ENCODE data around the gene BROX.

GRCh38 chr1:222709700-222710153 is 2.6 kb upstream of the BROX start:
- TF ChIP-seq CTCF (IDR thresholded peaks at IDR 0.05): no peak
- no peak for TF ChIP-seq POLR2A (IDR thresholded peaks at IDR 0.05)
